Measurements from ENCODE around the gene PPA2. TPM values are rescaled to one million over a fixed set of nuclear protein-coding genes. Genes with fewer than 3 reads are reported as not detected.
"Not testable (repeated sequence)": the region's sequence is repeated elsewhere in the genome, so short reads cannot be mapped to it uniquely, and the experiment has no call there.

PPA2 gene
- total and polyA plus RNA-seq, 2 donors (not counting 1 experiment from before 2014, with no cell fraction given): 26.9 to 51.5 TPM

DNA sequence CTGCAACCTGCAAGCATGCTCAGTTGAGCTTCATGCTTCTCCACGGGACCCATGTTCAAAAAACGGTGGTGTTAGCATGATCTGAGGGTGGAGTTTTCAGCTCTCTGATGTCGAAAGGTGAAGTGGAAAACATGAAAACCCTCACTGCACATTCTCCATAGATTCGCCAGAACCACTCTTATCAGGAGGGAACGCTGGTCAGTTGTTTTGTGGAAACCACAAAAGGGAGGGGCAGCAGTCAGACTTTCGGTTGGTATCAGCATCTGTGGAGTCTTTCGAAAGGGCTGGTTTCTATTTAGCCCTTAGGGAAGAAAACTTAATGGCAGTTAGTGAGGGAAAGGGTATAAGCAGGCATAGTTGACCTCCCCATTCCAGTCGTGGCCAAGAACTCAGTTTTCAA lies 12.6 kb downstream of the PPA2 start:
- no peak for ATAC-seq (ENCODE audit: low read depth)
- intact Hi-C loops (cut with micrococcal nuclease): no loop called here
- Histone ChIP-seq H3K36me3 (replicated peaks in 1 of 2; ENCODE audit: control extremely low read depth in 1 of 2, control insufficient read depth in 1 of 2, extremely low read depth in 1 of 2, insufficient read depth in 2 of 2, low read length in 1 of 2) (peaks cover 0 to 11% of the 10 kb centered on the region in 2 experiments), H3K4me1 (ENCODE audit: control insufficient read depth in 2 of 2, insufficient read depth in 2 of 2, low read length in 2 of 2) (peaks cover 0 to 6% of the 10 kb centered on the region in 2 donors), H3K79me2 (ENCODE audit: control insufficient read depth, insufficient read depth, low read length) (peaks cover 19% of the 10 kb centered on the region), H3K9me3 (ENCODE audit: control extremely low read depth in 1 of 3, control insufficient read depth in 2 of 3, insufficient read depth in 1 of 3, low read length in 2 of 3) (peaks cover 0 to 2% (median 0%) of the 10 kb centered on the region in 3 donors), H3K9ac (ENCODE audit: low read length) (no peak overlapping the region), H4K20me1 (ENCODE audit: control insufficient read depth, insufficient read depth, low read length, poor library complexity, severe bottlenecking) (peaks cover 8% of the 10 kb centered on the region), H3K27me3 (replicated peaks in 1 of 4; ENCODE audit: control extremely low read depth in 1 of 4, control insufficient read depth in 3 of 4, insufficient read depth in 4 of 4, low read length in 3 of 4) (no peaks in the 10 kb centered on the region), H3K27ac (ENCODE audit: low read length in 2 of 2) (no peak overlapping the region), H3K4me2 (replicated peaks; ENCODE audit: low read depth, low read length, poor library complexity, severe bottlenecking) (no peak overlapping the region), H2AFZ (ENCODE audit: insufficient read depth, low read depth, low read length, poor library complexity, severe bottlenecking) (no peak overlapping the region), H3K4me3 (ENCODE audit: control extremely low read depth in 1 of 5, extremely low read depth in 1 of 5, insufficient read depth in 1 of 5, low read depth in 2 of 5, low read length in 4 of 5) (no peak overlapping the region)
- TF ChIP-seq EZH2 (IDR thresholded peaks at IDR 0.05; ENCODE audit: borderline replicate concordance, insufficient read depth, low read depth, low read length, poor library complexity, severe bottlenecking): no peak
- TF ChIP-seq, protein P1, sequence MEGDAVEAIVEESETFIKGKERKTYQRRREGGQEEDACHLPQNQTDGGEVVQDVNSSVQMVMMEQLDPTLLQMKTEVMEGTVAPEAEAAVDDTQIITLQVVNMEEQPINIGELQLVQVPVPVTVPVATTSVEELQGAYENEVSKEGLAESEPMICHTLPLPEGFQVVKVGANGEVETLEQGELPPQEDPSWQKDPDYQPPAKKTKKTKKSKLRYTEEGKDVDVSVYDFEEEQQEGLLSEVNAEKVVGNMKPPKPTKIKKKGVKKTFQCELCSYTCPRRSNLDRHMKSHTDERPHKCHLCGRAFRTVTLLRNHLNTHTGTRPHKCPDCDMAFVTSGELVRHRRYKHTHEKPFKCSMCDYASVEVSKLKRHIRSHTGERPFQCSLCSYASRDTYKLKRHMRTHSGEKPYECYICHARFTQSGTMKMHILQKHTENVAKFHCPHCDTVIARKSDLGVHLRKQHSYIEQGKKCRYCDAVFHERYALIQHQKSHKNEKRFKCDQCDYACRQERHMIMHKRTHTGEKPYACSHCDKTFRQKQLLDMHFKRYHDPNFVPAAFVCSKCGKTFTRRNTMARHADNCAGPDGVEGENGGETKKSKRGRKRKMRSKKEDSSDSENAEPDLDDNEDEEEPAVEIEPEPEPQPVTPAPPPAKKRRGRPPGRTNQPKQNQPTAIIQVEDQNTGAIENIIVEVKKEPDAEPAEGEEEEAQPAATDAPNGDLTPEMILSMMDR (IDR thresholded peaks at IDR 0.05): no peak
- WGBS (ENCODE audit: insufficient coverage): 50% methylated on average over 3 of the region's 8 CpGs
- POLR2A ChIA-PET: no interaction called here
- no peaks in the 10 kb centered on the region for H3K27me3 Mint-ChIP-seq
- CTCF ChIA-PET: interaction anchor here (1.3 to 1.5 kb wide), 3 partner anchors 10 to 254 kb away, joined by 3 to 6 read pairs (median 6); partner anchors contain the start of gene PPA2
- H3K27ac Mint-ChIP-seq: no peak overlapping the region
- DNase-seq: no peak
- H3K4me3 Mint-ChIP-seq: no peak overlapping the region
- peaks cover 12% of the 10 kb centered on the region for H3K4me1 Mint-ChIP-seq
- no peaks in the 10 kb centered on the region for H3K9me3 Mint-ChIP-seq (ENCODE audit: insufficient read depth)

DNA sequence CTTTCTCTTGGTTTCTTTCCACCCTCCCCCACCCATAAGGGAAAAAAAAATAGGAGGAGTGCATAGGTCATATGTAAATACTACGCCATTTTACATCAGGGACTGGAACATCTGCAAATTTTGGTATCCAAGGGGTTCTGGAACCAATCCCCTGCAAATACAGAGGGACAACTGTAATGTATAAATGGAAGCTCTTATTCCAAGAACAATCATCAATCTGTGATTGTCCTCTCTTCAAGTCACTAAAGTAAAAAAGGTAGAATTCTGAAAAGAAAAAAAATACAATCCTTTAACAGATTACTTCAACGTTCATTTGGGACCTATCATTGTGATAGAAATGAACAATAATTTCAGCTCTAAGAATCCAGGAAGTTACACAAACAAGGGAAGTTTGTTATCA lies 13.6 kb downstream of the PPA2 start:
- H3K9me3 Mint-ChIP-seq (ENCODE audit: insufficient read depth): no peaks in the 10 kb centered on the region
- intact Hi-C loops (cut with micrococcal nuclease): no loop called here
- POLR2A ChIA-PET: no interaction called here
- Histone ChIP-seq H3K9me3 (ENCODE audit: control extremely low read depth in 1 of 3, control insufficient read depth in 2 of 3, insufficient read depth in 1 of 3, low read length in 2 of 3) (peaks cover 0 to 2% (median 0%) of the 10 kb centered on the region in 3 donors), H3K4me2 (replicated peaks; ENCODE audit: low read depth, low read length, poor library complexity, severe bottlenecking) (no peak overlapping the region), H3K4me3 (ENCODE audit: control extremely low read depth in 1 of 5, extremely low read depth in 1 of 5, insufficient read depth in 1 of 5, low read depth in 2 of 5, low read length in 4 of 5) (no peak overlapping the region), H3K36me3 (replicated peaks in 1 of 2; ENCODE audit: control extremely low read depth in 1 of 2, control insufficient read depth in 1 of 2, extremely low read depth in 1 of 2, insufficient read depth in 2 of 2, low read length in 1 of 2) (peaks cover 0 to 20% of the 10 kb centered on the region in 2 experiments), H2AFZ (ENCODE audit: insufficient read depth, low read depth, low read length, poor library complexity, severe bottlenecking) (no peak overlapping the region), H3K79me2 (ENCODE audit: control insufficient read depth, insufficient read depth, low read length) (peaks cover 11% of the 10 kb centered on the region), H3K27ac (ENCODE audit: low read length in 2 of 2) (no peak overlapping the region), H3K27me3 (replicated peaks in 1 of 4; ENCODE audit: control extremely low read depth in 1 of 4, control insufficient read depth in 3 of 4, insufficient read depth in 4 of 4, low read length in 3 of 4) (no peaks in the 10 kb centered on the region), H4K20me1 (ENCODE audit: control insufficient read depth, insufficient read depth, low read length, poor library complexity, severe bottlenecking) (no peaks in the 10 kb centered on the region), H3K4me1 (ENCODE audit: control insufficient read depth in 2 of 2, insufficient read depth in 2 of 2, low read length in 2 of 2) (peaks cover 0 to 6% of the 10 kb centered on the region in 2 donors), H3K9ac (ENCODE audit: low read length) (no peak overlapping the region)
- ATAC-seq (ENCODE audit: low read depth) (no peak), DNase-seq (no peak)
- TF ChIP-seq, protein P1 (IDR thresholded peaks at IDR 0.05): no peak
- TF ChIP-seq EZH2 (IDR thresholded peaks at IDR 0.05; ENCODE audit: borderline replicate concordance, insufficient read depth, low read depth, low read length, poor library complexity, severe bottlenecking): no peak
- H3K27me3 Mint-ChIP-seq: no peaks in the 10 kb centered on the region
- no peak overlapping the region for H3K27ac Mint-ChIP-seq
- peaks cover 12% of the 10 kb centered on the region for H3K4me1 Mint-ChIP-seq
- no CpG with 5 or more reads among the region's 2 CpGs for WGBS (ENCODE audit: insufficient coverage)
- H3K4me3 Mint-ChIP-seq: no peak overlapping the region
- CTCF ChIA-PET: interaction anchor here (1.3 to 1.5 kb wide), 3 partner anchors 11 to 255 kb away, joined by 3 to 6 read pairs (median 6); partner anchors contain the start of gene PPA2

DNA sequence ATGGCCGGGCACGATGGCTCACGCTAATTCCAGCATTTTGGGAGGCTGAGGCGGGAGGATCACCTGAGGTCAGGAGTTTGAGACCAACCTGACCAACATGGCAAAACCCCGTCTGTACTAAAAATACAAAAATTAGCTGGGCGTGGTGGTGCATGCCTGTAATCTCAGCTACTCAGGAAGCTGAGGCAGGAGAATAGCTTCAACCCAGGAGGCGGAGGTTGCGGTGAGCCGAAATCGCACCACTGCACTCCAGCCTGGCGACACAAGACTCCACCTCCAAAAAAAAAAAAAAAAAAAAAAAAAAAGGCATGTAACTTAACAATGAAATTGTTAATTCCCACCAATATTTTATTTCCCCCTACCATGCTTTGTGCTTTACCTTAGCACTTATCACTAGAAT lies 15.3 kb downstream of the PPA2 start:
- H3K9me3 Mint-ChIP-seq (ENCODE audit: insufficient read depth); H3K27me3 ChIP-seq (replicated peaks in 1 of 4; ENCODE audit: control extremely low read depth in 1 of 4, control insufficient read depth in 3 of 4, insufficient read depth in 4 of 4, low read length in 3 of 4); DNase-seq; H2AFZ ChIP-seq (ENCODE audit: insufficient read depth, low read depth, low read length, poor library complexity, severe bottlenecking); H3K27ac ChIP-seq (ENCODE audit: low read length in 2 of 2); H3K9ac ChIP-seq (ENCODE audit: low read length); H3K9me3 ChIP-seq (ENCODE audit: control extremely low read depth in 1 of 3, control insufficient read depth in 2 of 3, insufficient read depth in 1 of 3, low read length in 2 of 3); POLR2A ChIA-PET; H3K4me1 ChIP-seq (ENCODE audit: control insufficient read depth in 2 of 2, insufficient read depth in 2 of 2, low read length in 2 of 2); H3K4me3 ChIP-seq (ENCODE audit: control extremely low read depth in 1 of 5, extremely low read depth in 1 of 5, insufficient read depth in 1 of 5, low read depth in 2 of 5, low read length in 4 of 5); H3K27ac Mint-ChIP-seq; H3K27me3 Mint-ChIP-seq; ATAC-seq (ENCODE audit: low read depth); intact Hi-C loops (cut with micrococcal nuclease); H3K4me3 Mint-ChIP-seq; H3K79me2 ChIP-seq (ENCODE audit: control insufficient read depth, insufficient read depth, low read length); H3K4me2 ChIP-seq (replicated peaks; ENCODE audit: low read depth, low read length, poor library complexity, severe bottlenecking); H4K20me1 ChIP-seq (ENCODE audit: control insufficient read depth, insufficient read depth, low read length, poor library complexity, severe bottlenecking): not testable (repeated sequence)
- peaks cover 12% of the 10 kb centered on the region for H3K4me1 Mint-ChIP-seq
- WGBS (ENCODE audit: insufficient coverage): 100% methylated on average over 6 of the region's 11 CpGs
- CTCF ChIA-PET: interaction anchor here (1.8 kb wide), 1 partner anchor 15 kb away, joined by 8 read pairs; the partner anchor contains the start of gene PPA2
- peaks cover 2 to 18% of the 10 kb centered on the region in 2 experiments for H3K36me3 ChIP-seq (replicated peaks in 1 of 2; ENCODE audit: control extremely low read depth in 1 of 2, control insufficient read depth in 1 of 2, extremely low read depth in 1 of 2, insufficient read depth in 2 of 2, low read length in 1 of 2)

Data from B cell (primary cell).